ENCODE measurements around the gene LRRC7.

LRRC7 gene

DNA sequence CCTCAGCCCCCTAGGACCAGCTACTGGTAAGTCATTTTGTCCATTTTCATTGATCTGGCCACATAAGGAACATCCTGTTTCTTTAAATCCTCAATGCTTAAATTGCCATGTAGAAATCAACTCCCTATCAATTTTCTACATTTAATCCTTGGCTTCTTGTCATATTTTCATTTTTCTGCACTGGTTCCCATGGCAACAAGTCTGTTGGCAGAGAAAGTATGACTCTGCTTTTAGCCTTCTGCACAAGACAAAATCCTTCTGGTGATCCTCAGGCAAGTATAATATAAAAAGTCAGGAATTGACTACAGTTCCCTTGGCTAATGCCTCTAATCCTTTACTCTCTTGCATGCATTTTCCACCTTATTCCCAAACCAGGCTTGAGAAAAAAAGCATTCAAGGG lies 572.6 kb downstream of the LRRC7 start:
- H4K20me1 ChIP-seq (ENCODE audit: insufficient read depth, low read length), result no peaks in the 10 kb centered on the region
- TF ChIP-seq, protein P1, sequence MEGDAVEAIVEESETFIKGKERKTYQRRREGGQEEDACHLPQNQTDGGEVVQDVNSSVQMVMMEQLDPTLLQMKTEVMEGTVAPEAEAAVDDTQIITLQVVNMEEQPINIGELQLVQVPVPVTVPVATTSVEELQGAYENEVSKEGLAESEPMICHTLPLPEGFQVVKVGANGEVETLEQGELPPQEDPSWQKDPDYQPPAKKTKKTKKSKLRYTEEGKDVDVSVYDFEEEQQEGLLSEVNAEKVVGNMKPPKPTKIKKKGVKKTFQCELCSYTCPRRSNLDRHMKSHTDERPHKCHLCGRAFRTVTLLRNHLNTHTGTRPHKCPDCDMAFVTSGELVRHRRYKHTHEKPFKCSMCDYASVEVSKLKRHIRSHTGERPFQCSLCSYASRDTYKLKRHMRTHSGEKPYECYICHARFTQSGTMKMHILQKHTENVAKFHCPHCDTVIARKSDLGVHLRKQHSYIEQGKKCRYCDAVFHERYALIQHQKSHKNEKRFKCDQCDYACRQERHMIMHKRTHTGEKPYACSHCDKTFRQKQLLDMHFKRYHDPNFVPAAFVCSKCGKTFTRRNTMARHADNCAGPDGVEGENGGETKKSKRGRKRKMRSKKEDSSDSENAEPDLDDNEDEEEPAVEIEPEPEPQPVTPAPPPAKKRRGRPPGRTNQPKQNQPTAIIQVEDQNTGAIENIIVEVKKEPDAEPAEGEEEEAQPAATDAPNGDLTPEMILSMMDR (IDR thresholded peaks at IDR 0.05; ENCODE audit: low read length), result no peak
- no peak for TF ChIP-seq EZH2phosphoT487 (IDR thresholded peaks at IDR 0.05; ENCODE audit: low read length)
- TF ChIP-seq EZH2 (optimal IDR thresholded peaks at IDR 0.05; ENCODE audit: low read depth, low read length), result no peak
- H3K4me1 ChIP-seq (ENCODE audit: low read length), result no peaks in the 10 kb centered on the region
- no peak overlapping the region for H3K27ac ChIP-seq (ENCODE audit: low read length)
- DNase-seq, result no peak
- no peaks in the 10 kb centered on the region for H3K9me2 ChIP-seq (replicated peaks; ENCODE audit: insufficient read depth, low read length)
- H3K36me3 ChIP-seq (replicated peaks; ENCODE audit: insufficient read depth, low read length), result no peaks in the 10 kb centered on the region; the same call in 1 of the 2 replicates
- no peaks in the 10 kb centered on the region for H3K27me3 ChIP-seq (replicated peaks; ENCODE audit: insufficient read depth, low read length)
- no peak overlapping the region for H3K4me2 ChIP-seq (ENCODE audit: low read depth, low read length)
- no peak overlapping the region for H3K9ac ChIP-seq (ENCODE audit: low read length)
- no peaks in the 10 kb centered on the region for H3K79me2 ChIP-seq (ENCODE audit: low read length)
- H3K9me3 ChIP-seq (replicated peaks; ENCODE audit: insufficient read depth, low read length), result no peaks in the 10 kb centered on the region
- H3F3A ChIP-seq (ENCODE audit: insufficient read depth, low read length), result no peaks in the 10 kb centered on the region
- no peak overlapping the region for H2AFZ ChIP-seq (ENCODE audit: low read length)
- no peak overlapping the region for H3K4me3 ChIP-seq (ENCODE audit: low read length)

DNA sequence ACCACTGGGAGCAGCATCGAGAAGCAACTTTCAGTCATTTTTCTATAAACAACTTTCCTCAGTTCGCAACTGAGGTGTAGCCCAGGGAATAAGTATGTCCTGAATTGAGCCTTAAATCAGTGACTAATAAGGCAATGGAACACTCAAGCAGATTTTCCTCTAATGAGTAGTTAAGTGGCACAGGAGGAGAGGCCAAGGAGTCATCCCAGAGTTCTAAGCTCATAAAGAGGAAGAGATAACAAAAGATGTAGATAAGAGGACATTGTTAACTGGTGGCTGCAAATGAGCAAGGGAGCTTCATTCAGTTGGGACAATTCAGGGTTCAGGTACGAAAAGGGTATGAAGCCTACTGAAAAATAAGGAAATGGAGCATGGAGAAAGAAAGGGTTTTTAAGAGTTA lies 573.2 kb downstream of the LRRC7 start:
- H3K4me1 ChIP-seq (ENCODE audit: low read length), result no peaks in the 10 kb centered on the region
- H3K4me3 ChIP-seq (ENCODE audit: low read length), result no peak overlapping the region
- no peaks in the 10 kb centered on the region for H4K20me1 ChIP-seq (ENCODE audit: insufficient read depth, low read length)
- no peaks in the 10 kb centered on the region for H3K27me3 ChIP-seq (replicated peaks; ENCODE audit: insufficient read depth, low read length)
- H3K9me2 ChIP-seq (replicated peaks; ENCODE audit: insufficient read depth, low read length), result no peaks in the 10 kb centered on the region
- DNase-seq, result no peak
- TF ChIP-seq EZH2phosphoT487 (IDR thresholded peaks at IDR 0.05; ENCODE audit: low read length) (no peak), EZH2 (optimal IDR thresholded peaks at IDR 0.05; ENCODE audit: low read depth, low read length) (no peak)
- TF ChIP-seq, protein P1 (IDR thresholded peaks at IDR 0.05; ENCODE audit: low read length), result no peak
- H2AFZ ChIP-seq (ENCODE audit: low read length), result no peak overlapping the region
- H3K9ac ChIP-seq (ENCODE audit: low read length), result no peak overlapping the region
- no peaks in the 10 kb centered on the region for H3K9me3 ChIP-seq (replicated peaks; ENCODE audit: insufficient read depth, low read length)
- H3K79me2 ChIP-seq (ENCODE audit: low read length), result no peaks in the 10 kb centered on the region
- H3K4me2 ChIP-seq (ENCODE audit: low read depth, low read length), result no peak overlapping the region
- H3K27ac ChIP-seq (ENCODE audit: low read length), result no peak overlapping the region
- no peaks in the 10 kb centered on the region for H3F3A ChIP-seq (ENCODE audit: insufficient read depth, low read length)
- H3K36me3 ChIP-seq (replicated peaks; ENCODE audit: insufficient read depth, low read length), result no peaks in the 10 kb centered on the region; the same call in 1 of the 2 replicates

- H2AFZ ChIP-seq (ENCODE audit: low read length), result no peak overlapping the region
- H3K4me1 ChIP-seq (ENCODE audit: low read length), result no peaks in the 10 kb centered on the region
- H3K9me2 ChIP-seq (replicated peaks; ENCODE audit: insufficient read depth, low read length), result no peaks in the 10 kb centered on the region
- no peak overlapping the region for H3K4me3 ChIP-seq (ENCODE audit: low read length)
- no peaks in the 10 kb centered on the region for H3K79me2 ChIP-seq (ENCODE audit: low read length)
- H3K27me3 ChIP-seq (replicated peaks; ENCODE audit: insufficient read depth, low read length), result no peaks in the 10 kb centered on the region
- no peaks in the 10 kb centered on the region for H4K20me1 ChIP-seq (ENCODE audit: insufficient read depth, low read length)
- H3K4me2 ChIP-seq (ENCODE audit: low read depth, low read length), result no peak overlapping the region
- H3K36me3 ChIP-seq (replicated peaks; ENCODE audit: insufficient read depth, low read length), result no peaks in the 10 kb centered on the region; the same call in 1 of the 2 replicates
- no peak for DNase-seq
- H3K9me3 ChIP-seq (replicated peaks; ENCODE audit: insufficient read depth, low read length), result no peaks in the 10 kb centered on the region
- TF ChIP-seq EZH2phosphoT487 (IDR thresholded peaks at IDR 0.05; ENCODE audit: low read length), result no peak
- TF ChIP-seq, protein P1 (IDR thresholded peaks at IDR 0.05; ENCODE audit: low read length), result no peak
- H3K9ac ChIP-seq (ENCODE audit: low read length), result no peak overlapping the region
- no peaks in the 10 kb centered on the region for H3F3A ChIP-seq (ENCODE audit: insufficient read depth, low read length)
- no peak overlapping the region for H3K27ac ChIP-seq (ENCODE audit: low read length)
These were observed 574.4 kb downstream of the LRRC7 start for GRCh38 chr1:70142075-70142474.
